ENCODE results near the gene TMEM259. TPM values are rescaled to one million over a fixed set of nuclear protein-coding genes. Genes with fewer than 3 reads are reported as not detected.

Gene TMEM259
- total and polyA plus RNA-seq, 9 of the 15 experiments (the other 6 are each of a cell fraction or from before 2014, with no cell fraction given), result 0.52 to 231 (median 63.6) TPM

DNA sequence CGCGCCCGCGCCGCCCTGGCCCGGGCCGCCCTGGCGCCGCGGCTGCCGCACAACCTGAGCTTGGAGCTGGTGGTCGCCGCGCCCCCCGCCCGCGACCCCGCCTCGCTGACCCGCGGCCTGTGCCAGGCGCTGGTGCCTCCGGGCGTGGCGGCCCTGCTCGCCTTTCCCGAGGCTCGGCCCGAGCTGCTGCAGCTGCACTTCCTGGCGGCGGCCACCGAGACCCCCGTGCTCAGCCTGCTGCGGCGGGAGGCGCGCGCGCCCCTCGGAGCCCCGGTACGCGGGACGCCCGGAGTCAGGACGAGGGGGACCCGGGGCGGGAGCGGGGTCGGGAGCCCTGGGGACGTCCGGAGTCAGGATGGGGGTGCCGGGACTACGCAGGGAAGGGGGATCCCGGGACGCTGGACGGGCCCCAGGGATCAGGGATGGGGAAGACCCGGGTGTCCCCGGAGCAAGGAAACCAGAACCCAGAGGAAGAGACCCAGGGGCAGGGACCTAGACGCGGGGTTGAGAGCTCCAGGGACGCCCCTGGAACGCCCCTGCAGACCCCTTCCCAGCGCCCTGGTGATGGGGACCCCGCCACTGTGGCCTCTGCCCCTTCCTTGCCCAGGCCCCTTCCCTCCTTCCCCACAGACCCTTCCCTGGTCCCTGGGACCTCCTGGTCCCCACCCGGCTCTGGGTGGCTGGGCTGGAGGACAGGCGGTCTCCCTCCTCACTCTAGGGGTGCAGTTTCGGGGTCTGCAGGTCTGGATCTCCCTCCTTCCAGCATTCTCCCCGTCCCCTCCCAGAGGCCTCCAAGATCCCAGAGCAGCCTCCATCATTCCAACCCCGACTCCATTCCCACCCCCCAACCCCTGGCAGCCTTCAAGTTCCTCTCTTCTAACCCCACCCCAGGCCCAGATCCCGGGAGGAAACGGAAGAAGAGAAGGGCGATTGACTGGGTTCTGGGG lies 20.1 kb downstream of the TMEM259 start:
- 10% methylated on average over 36 of the region's 73 CpGs for WGBS (ENCODE audit: insufficient coverage, low coverage, missing lambda C conversion rate)
- FAIRE-seq, result no peak
- no peaks in the 10 kb centered on the region for H3K27me3 ChIP-seq (ENCODE audit: control insufficient read depth in 2 of 2, insufficient read depth in 2 of 2, low read length in 2 of 2)

More for the DNA sequence above, 20.1 kb downstream of the TMEM259 start:
- POLR2A ChIA-PET, result interaction anchor here (0.5 to 1.0 kb wide), 3 partner anchors 92 to 203 kb away, joined by 3 to 4 read pairs (median 3); no protein-coding TSS in a partner anchor
- peaks cover 8 to 65% of the 10 kb centered on the region in 2 experiments for H3K4me1 ChIP-seq (replicated peaks in 1 of 2; ENCODE audit: control insufficient read depth in 2 of 2, insufficient read depth in 2 of 2, low read length in 2 of 2)
- no peaks in the 10 kb centered on the region for H3K36me3 ChIP-seq (ENCODE audit: control insufficient read depth, insufficient read depth, low read length)
- H3K27ac ChIP-seq (ENCODE audit: extremely low read depth, low read depth, low read length), result no peak overlapping the region
- H3K4me2 ChIP-seq (ENCODE audit: insufficient read depth, low read length), result peak overlapping the region; percentile 1; the same call in 1 of the 2 replicates
- no peaks in the 10 kb centered on the region for H4K20me1 ChIP-seq (replicated peaks; ENCODE audit: control insufficient read depth, insufficient read depth, low read length)
- no TSS peak for BruUV-seq (replicated peaks)
- H3K9me3 ChIP-seq (replicated peaks; ENCODE audit: control insufficient read depth, insufficient read depth, low read depth, low read length), result no peaks in the 10 kb centered on the region
- no peaks in the 10 kb centered on the region for H3K9me1 ChIP-seq (ENCODE audit: control insufficient read depth, insufficient read depth, low read length)
- DNase-seq (ENCODE audit: extremely low read depth in 1 of 4, low spot score in 3 of 4), result no peak
- intact Hi-C loops (cut with micrococcal nuclease) (loop anchor here (1.0 kb wide), 1 partner anchor 80 kb away; no protein-coding TSS in a partner anchor), in situ Hi-C loops (cut with MboI) (no loop called here)
- ATAC-seq, result no peak
- peak overlapping the region in 1 of 2 experiments; percentile 85; a peak in 2 of 4 replicates for H3K9ac ChIP-seq (ENCODE audit: insufficient read depth in 1 of 2, low read depth in 2 of 2, low read length in 2 of 2)
- no peak overlapping the region for H3K4me3 ChIP-seq
- no peaks in the 10 kb centered on the region for H3K79me2 ChIP-seq (ENCODE audit: control insufficient read depth, insufficient read depth, low read length)
- H2AFZ ChIP-seq (ENCODE audit: low read depth, low read length), result no peak overlapping the region; the same call in 1 of the 2 replicates
- TF ChIP-seq HDAC6 (IDR thresholded peaks at IDR 0.05; ENCODE audit: low read depth, low read length), result no peak
- no peak for TF ChIP-seq NR2F6 (CRISPR knock-in tag; IDR thresholded peaks at IDR 0.05)
- TF ChIP-seq ZNF263 (CRISPR knock-in tag; IDR thresholded peaks at IDR 0.05; ENCODE audit: borderline replicate concordance), result no peak
- TF ChIP-seq, protein P1, sequence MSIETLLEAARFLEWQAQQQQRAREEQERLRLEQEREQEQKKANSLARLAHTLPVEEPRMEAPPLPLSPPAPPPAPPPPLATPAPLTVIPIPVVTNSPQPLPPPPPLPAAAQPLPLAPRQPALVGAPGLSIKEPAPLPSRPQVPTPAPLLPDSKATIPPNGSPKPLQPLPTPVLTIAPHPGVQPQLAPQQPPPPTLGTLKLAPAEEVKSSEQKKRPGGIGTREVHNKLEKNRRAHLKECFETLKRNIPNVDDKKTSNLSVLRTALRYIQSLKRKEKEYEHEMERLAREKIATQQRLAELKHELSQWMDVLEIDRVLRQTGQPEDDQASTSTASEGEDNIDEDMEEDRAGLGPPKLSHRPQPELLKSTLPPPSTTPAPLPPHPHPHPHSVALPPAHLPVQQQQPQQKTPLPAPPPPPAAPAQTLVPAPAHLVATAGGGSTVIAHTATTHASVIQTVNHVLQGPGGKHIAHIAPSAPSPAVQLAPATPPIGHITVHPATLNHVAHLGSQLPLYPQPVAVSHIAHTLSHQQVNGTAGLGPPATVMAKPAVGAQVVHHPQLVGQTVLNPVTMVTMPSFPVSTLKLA (conservative IDR thresholded peaks at IDR 0.05), result no peak
- peak; percentile 42; the same call in 1 of the 2 replicates for TF ChIP-seq ZBTB7A (IDR thresholded peaks at IDR 0.05; ENCODE audit: borderline replicate concordance, control insufficient read depth, low read depth, low read length)
- no peak for TF ChIP-seq CREB1 (IDR thresholded peaks at IDR 0.05)
- TF ChIP-seq CREB1 (CRISPR knock-in tag; IDR thresholded peaks at IDR 0.05), result no peak
- TF ChIP-seq NFXL1 (CRISPR knock-in tag; IDR thresholded peaks at IDR 0.05), result no peak
- CTCF ChIA-PET (ENCODE audit: low intra/inter-chr PET ratio), result interaction anchor here (0.5 to 0.7 kb wide), 2 partner anchors 99 to 203 kb away, joined by 3 to 4 read pairs; partner anchors contain the start of gene PTBP1
